NCI-H1105 treated with DMSO at 0.1 percent for 48 hours (cell line): ENCODE results near the gene KIRREL2.

ENCODE experiments used
- DNase-seq: peaks from one replicate; lab custom pipeline; 2025; lab: John Stamatoyannopoulos, UW

The KIRREL2 gene

DNA sequence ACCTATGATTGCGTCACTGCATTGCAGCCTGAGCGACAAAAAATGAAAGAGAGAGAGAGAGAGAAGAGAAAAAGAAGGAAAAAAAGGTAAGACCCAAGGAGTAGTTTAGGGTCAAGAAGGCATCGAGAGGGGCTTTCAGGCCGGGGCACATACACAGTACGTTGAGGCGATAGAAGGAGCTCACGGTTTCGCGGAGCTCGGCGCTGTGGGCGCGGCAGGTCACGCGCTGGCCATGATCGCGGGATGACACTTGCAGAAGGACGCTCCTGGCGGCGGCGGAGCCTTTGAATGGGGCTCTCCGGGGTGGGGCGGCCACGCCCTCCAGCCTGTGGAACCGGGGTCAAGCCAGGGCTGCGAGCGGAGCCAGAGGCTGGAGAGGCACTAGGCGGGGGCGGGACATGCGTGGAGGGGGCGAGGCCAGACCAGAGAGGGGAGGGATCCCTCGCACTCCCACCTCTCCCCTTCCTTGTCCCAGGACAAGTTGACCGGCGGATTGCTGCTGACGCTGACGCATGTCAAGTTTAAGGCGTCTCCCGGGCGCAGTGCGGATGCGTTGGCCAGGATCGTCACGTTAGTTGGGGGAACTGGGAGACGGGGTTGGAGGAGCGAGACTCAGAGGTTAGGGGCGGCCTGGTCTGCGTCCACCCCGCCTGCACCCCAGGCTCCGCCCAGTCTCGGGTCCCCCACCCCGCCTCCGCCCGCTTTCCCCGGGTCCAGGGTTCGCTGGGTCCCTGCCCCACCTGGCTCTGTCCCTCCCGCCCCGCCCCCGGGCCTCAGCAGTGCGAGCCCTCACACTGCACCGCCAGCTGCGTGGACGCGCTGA, 11.3 kb upstream of the KIRREL2 start:
- DNase-seq, result peak; percentile 21

DNA sequence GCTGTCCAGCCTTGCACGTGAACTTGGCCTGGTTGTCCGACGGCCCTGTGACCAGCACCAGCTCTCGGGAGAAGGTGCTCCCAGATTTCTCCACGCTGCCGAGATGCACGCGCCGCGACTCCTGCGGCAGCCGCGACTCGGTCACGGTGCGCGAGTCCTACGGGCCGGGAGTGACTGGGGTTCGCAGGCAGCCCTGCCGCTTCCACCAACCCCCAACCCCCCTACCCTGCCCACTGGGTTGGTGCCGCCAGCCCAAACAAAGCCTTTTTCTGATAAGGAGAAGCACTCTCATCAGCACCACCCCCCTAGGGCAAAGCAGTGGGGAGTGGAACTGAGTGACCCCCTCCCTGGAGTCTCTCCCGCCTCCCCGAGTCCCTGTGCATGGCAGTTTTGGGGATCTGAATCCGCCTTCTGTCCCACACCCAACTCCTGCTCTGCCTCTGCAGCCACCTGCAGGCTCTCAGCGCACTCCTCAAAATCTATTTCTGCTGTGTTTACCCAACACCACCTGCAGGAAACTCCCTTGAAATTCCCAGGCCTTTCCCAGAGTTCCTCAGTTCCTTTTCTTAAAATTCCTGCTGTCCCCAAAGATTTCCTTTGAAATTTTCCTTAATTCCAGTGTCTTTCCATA, 10.6 kb upstream of the KIRREL2 start:
- DNase-seq, result peak; percentile 44

DNA sequence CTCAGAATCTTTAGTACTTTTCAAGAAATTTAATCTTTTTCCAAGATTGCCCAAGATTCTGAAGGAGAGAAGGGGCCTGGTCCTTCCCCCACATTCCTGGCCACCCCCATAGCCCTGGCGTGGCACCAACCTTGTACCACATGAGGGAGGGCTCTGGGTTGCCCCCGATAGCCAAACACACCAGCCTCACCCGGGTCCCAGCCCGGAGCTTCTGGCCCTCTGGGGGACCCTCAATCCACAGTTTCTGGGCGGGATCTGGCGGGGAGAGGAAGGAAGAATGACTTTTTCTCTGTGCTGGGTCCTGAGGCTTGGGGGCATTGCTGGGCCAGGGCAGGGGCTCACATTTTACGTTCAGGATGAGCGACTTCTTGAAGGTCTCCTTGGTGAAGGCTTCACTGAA, 8.8 kb upstream of the KIRREL2 start:
- DNase-seq, result no peak

DNA sequence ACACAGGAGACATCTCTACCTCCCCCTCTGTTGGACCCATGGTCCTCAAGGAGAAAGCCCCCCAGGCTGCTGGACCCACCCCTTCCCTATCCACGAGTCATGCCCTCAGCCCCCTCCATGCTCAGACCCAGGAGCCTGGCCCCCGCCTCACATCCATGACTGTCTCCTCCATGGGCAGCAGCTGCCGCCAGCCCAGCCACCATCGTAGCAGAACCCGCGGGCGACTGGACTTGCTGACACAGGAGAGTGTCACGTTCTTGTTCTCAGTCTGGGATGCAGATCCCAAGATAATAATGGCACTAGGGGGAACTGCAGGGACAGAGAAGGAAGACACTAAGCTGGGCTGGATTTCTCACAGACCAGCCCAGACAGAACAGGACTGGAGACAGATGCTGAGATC, 8.2 kb upstream of the KIRREL2 start:
- DNase-seq, result no peak

DNA sequence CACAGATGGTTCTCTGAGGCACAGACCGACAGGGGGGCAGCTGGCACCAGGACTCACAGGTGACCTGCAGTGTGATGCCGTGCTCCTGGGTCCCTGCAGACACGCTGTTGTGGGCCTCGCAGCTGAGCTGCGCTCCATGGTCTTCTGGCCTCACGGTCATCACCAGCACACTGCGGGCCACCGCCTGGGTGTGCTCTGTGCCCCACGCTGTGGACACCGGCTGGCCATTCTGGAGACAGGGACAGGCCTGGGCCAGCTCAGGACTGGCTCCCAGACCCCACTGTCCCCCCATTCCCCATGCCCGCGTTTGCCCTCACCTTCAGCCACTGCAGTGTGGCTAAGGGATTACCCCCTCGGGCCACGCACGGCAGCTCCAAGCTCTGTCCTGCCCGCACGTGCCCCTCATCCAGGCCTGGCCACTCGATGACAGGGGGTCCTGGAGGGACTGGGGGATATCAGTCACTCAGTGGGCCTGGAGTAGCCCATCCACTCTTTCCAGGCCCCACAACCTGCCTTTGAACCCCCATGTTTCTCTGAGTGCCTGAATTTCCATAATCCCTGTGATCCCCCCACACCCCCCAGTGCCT, 7.7 kb upstream of the KIRREL2 start:
- DNase-seq, result no peak

DNA sequence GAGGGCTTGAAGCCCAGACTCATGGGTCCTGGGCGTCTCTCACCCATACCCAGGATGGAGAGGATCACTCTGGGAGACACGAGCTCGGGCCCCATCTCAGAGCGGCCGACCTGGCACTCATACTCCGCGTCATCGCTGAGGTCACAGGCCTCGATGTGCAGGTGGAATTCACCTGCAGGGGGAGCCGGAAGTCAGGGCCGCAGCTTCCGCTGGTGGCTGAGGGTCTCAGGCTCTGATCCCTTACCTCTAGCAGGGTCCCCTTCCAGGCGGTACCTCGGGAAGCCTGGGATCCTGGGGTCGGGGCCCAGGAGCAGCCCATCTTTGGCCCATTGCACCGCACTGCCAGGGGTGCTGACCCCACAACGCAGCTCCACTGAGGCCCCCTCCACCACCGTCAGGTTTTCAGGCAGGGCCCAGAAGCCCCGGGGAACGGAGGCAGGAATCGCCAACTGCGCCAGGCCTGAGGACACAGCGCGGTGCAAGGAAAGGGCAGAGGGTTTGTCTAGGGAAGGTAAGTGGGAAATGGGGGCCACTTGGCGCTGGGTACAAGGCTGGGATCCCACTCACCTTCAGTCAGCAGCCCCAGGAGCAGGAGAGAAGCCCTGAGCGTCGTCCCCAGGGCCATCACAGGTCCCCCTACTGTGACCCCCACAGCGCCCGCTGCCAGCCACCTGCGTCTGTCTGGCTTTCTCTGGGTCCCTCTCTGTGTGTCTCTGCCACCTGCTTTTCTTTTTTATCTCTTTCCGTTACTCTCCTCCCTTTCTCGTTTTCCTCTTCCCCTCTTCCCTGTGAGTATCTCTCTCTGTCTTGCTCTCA, 5.3 kb upstream of the KIRREL2 start:
- DNase-seq, result no peak

DNA sequence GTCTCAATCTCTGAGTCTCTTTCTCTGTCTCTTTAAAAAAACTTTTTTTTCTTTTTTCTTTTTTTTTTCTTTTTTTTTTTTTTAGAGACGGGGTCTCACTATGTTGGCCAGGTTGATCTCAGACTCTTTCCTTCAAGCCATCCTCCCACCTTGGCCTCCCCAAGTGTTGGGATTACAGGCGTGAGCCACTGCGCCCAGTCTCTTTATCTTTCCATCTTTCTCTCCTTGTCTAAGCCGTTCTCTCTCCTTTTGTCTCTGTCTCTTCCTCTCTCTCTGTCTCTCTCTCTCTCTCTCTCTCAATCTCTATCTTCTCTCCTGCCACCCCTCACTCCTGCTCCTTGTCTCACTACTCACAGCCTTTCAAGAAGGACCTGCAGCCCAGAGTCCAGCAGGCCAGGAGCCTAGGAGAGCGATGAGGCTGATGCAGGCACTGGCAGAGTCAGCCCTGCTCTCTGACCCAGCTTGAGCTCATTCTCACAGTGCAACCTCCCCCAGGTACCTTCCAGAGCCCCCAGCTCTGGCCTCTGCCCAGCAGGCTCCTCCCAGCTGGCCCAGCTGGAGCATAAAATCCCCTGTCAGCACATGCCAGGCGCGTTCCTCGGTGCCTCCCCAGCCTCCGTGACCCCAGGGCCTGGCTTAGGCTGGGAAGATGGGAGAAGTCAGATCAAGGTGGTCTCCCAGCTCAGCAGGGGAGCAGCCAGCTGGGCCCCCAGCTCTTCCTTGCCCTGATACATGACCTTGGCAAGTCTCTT, 4.5 kb upstream of the KIRREL2 start, which contains the start of gene NPHS1:
NPHS1 (minus strand) TSS at position 476 of the 752 bp plus-strand sequence. CDS start 667 bp downstream, outside the sequence.
- DNase-seq, result no peak

DNA sequence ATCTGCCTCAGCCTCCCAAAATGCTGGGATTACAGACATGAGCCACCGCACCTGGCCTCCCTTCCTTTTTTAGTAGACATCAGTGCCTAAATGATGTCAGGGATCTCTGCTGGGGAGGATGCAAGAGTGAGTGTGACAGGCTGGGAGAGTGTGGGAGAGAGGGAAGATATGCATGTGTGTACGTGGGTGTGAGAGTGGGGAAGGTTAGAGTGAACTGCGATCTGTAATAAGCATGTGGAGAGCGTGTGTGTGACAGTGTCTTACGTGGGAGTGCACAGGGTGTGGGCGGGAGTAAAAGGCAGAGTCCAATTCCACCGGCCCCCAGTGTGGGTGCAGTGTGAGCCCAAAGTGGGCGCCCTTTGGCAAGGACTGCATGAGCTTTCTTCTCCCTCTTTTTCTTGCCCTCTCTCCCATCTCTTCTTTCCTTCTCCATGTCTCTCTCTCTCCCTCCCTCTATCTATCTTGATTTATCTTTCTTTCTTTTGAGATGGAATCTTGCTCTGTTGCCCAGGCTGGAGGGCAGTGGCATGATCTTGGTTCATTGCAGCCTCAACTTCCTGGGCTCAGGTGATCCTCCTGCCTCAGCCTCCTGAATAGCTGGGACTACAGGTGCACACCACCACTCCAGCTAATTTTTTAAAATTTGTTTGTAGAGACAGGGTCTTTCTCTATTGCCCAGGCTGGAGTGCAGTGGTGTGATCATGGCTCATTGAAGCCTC, 3.5 kb upstream of the KIRREL2 start:
- DNase-seq, result no peak

DNA sequence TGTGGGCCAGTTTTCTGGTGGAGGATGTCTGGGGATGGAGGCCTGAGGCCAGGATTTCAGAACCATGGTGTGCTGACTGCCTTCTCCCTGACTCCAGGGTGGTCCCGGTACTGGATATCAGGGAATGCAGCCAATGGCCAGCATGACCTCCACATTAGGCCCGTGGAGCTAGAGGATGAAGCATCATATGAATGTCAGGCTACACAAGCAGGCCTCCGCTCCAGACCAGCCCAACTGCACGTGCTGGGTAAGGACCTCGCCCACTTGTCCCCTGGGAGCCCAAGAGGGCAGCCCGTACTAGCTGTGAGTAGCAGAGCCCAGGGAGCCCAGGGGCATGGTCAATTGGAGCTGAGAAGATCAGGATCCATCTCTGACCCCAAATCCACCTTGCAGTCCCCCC, 1.6 kb downstream of the KIRREL2 start:
- no peak for DNase-seq

DNA sequence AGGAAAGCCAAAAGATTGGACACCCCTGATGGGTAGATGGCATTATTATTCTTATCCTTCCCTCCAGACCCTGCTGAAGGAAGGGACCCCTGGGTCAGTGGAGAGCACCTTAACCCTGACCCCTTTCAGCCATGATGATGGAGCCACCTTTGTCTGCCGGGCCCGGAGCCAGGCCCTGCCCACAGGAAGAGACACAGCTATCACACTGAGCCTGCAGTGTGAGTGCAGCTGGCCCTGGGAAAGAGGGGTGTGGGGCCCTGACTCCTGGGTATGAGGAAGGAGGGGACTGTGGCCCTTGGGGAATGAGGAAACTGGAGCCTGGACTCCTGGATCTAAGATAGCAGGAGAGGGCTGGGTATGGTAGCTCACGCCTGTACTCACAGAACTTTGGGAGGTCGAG, 2.7 kb downstream of the KIRREL2 start:
- DNase-seq, result no peak

DNA sequence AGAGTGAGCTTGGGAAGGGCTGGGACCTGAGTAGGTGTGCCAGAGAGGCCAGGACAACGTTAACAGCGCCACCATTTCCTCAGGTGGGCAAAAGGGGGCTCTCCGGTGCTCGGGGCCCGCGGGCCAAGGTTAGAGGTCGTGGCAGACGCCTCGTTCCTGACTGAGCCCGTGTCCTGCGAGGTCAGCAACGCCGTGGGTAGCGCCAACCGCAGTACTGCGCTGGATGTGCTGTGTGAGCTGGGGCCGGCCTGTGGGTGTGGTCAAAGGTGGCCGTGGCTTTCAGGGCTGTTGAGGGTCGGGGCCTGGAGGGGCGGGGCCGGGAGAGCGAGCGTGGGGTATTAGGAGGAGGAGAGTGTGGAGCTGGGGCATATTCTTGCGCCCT, 3.7 kb downstream of the KIRREL2 start:
- DNase-seq, result no peak

DNA sequence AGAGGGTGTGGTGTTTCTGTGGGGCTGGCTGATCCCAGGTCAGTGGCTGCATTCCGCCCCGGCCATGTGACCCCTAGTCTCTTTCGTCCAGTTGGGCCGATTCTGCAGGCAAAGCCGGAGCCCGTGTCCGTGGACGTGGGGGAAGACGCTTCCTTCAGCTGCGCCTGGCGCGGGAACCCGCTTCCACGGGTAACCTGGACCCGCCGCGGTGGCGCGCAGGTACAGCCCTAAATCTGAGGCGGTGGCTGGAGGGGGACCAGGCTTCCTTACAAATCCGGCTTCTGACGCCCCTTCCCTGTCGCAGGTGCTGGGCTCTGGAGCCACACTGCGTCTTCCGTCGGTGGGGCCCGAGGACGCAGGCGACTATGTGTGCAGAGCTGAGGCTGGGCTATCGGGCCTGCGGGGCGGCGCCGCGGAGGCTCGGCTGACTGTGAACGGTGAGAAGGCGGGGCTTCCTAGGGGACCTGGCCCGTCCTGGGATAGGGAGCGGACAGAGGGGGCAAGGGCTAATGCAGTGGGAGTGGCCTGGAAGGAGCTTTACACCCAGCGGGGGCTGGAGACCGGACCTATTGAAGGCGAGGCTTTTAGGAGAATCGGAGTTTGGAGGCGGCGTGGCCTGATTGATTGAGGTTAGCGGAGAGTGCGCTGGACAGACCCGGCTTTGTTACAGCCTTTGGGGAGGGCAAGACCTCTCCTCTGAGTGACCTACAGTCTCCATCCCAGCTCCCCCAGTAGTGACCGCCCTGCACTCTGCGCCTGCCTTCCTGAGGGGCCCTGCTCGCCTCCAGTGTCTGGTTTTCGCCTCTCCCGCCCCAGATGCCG, 4.3 kb downstream of the KIRREL2 start:
- DNase-seq, result no peak

DNA sequence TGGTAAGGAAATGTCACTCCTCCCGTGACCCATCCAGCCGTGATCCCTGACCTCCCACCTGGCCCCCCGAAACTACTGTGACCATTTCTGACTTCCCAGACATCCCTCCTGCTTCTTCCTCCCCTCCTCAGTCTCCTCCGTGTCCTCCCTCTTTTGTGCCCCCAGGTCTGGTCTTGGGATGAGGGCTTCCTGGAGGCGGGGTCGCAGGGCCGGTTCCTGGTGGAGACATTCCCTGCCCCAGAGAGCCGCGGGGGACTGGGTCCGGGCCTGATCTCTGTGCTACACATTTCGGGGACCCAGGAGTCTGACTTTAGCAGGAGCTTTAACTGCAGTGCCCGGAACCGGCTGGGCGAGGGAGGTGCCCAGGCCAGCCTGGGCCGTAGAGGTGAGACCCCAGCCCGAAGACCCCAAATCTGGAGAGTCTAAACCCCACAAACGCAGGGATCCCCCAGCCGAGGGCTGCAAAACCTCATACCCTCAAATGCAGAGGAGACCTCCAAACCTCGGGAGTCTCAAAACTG, 5.0 kb downstream of the KIRREL2 start:
- no peak for DNase-seq

DNA sequence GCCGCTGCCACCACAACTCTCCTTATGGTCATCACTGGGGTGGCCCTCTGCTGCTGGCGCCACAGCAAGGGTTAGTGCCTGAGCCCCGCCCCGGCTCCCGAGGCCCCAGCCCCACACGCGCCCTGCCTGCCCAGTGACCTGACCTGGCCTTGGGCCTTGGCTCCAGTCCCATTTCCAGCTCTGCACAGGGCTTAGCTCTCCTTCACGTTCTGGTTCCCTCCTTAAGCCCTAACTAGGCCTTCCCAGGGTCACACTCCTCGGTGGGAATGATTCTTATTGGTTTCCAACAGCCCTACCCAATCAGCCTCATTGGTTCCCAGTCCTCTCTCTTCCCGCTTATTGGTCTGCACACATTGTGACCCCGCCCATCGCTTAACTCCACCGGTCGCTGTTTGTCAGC, 5.8 kb downstream of the KIRREL2 start:
- no peak for DNase-seq

DNA sequence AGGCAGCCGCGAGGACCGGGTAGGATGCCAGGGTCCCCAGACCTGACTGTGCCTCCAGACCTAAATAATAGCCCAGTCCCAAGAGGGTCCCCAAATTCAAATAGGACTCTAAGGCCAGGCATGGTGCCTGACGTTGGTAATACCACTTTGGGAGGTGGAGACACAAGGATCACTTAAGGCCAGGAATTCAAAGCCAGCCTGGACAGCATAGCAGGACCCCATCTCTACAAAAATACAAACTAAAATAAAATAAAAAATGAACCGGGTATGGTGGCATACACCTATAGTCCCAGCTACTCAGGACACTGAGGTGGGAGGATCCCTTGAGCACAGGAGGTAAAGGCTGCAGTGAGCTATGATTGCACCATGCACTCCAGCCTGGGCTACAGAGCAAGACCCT, 6.3 kb downstream of the KIRREL2 start:
- no peak for DNase-seq

DNA sequence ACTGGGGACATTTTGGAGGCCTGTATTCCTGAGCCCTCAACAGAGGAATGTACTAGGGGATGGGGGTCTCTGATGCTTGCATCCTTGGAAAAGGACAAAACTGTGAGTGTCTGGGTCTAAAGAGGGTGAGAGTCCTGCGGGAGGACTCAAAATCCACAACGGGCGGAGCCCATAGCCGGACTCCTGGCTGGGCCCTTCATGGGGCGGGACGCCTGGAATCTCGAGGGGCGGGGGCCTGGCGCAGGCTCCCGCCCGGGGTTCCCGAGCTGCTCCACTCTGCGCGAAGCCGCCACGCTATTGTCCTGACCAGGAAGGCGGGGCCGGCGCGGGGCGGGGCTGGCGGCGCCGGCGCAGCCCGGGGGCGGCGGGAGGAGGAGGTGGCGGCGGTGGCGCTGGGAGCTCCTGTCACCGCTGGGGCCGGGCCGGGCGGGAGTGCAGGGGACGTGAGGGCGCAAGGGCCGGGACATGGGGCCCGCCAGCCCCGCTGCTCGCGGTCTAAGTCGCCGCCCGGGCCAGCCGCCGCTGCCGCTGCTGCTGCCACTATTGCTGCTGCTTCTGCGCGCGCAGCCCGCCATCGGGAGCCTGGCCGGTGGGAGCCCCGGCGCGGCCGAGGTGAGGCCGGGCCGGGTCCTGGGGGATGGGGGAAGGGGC, 11.6 kb downstream of the KIRREL2 start, which contains the start of gene APLP1:
APLP1 (plus strand) TSS at position 403 of the 651 bp plus-strand sequence; CDS start at position 466, 63 bp downstream.
- peak; percentile 63 for DNase-seq

DNA sequence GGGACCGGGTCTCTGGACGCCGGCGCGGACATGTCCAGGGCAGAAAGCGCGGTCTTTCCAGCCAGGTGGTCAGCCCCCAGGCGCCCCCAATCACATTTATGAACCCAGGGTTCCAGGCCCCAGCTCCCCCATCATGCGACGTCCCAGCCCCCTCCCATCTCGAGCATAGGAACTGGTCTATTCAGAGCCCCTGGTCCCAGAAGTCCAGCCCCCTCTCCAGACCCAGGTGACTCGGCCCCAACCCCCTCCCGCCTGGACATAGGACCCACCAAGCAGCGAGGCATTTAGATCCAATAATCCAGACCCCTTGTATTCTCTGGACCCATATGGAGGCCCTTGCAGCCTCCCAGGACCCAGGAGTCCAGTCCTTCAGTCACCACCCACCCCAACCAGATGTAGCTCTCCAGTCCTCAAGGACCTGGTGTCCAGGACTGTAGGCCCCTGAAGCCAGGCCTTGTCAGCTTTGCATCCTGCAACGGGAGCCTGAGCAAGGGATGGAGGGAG, 12.2 kb downstream of the KIRREL2 start:
- no peak for DNase-seq

DNA sequence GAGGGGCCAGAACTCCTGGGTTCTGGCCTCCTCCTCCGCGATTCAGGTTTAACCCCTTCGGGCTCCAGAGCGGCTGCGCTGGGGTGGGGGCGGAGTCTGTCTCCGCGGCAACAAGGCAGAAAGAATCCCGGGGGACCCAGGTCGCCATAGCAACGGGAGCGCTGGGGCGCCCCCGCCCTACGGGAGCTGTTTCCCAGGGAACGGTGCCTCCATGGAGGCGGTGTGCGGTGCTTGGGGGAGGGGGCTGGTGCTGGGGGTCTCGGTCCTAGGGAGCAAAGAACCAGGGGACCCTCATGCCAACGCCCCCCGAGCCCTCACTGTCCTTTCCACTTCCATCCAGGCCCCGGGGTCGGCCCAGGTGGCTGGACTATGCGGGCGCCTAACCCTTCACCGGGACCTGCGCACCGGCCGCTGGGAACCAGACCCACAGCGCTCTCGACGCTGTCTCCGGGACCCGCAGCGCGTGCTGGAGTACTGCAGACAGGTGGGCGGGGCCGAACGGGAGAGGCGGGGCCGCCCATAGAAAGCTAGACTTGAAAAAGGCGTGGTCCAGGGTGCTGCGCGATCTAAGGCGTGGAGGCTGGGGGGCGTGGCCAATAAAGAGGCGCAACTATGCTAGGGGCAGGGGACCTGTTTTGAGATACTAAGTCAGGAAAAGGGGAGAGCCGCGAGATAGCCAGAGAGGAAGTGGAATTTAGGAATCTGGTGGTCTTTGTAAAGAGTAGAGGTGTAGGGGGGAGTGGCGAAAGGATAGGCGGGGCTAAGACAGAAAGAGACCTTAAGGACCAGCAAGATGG, 12.8 kb downstream of the KIRREL2 start:
- peak; percentile 90 for DNase-seq
